GM20000 (cell line): ENCODE measurements around the gene PRICKLE4.

Source experiments
- DNase-seq: peaks from one replicate; pipeline ENCODE4 v3.0.0; 2012; ENCODE audit warnings: low spot score
- CTCF ChIP-seq: IDR thresholded peaks from 2 replicates; pipeline ENCODE4 v1.5.1; 2012; ENCODE audit warnings: mild to moderate bottlenecking, control low read depth; ENCODE audit errors: extremely low read depth, missing control alignments

The PRICKLE4 gene

DNA sequence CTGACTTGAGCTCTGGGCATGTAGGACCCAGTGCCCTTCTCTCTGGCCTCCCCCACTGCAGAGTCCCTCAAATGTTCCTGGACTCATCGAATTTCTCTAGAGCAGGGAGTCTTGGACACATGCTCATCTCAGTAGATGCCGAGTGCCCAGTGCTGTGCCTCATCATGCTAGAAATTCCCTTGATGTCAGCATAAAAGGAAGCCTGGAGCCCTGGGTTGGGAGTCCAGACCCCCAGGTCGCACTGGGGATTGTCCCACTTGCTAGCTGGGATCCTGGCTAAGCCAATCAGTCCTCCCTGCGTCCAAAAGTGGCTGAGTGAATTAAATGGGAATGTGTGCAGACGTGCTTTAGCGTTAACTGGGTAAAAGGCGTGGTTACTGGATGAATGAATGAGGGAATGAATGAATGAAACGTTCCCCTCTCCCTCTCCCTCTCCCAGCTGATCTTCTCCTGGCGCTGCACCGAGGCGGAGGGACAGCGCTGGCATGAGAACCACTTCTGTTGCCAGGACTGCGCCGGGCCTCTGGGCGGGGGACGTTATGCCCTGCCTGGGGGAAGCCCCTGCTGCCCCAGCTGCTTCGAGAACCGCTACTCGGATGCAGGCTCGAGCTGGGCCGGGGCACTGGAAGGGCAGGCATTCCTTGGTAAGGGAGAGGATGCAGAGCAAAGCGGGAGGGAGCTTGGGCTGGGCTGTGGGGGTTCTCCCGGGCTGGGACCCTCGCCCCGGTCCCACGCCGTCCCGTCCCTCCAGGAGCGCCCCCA is 5.3 kb downstream of the PRICKLE4 start:
- no peak for TF ChIP-seq CTCF
- DNase-seq, result peak; percentile 48

GRCh38 chr6:41786451-41787218 is 6.1 kb downstream of the PRICKLE4 start:
- peak; percentile 72 for TF ChIP-seq CTCF
- peak; percentile 94 for DNase-seq

DNA sequence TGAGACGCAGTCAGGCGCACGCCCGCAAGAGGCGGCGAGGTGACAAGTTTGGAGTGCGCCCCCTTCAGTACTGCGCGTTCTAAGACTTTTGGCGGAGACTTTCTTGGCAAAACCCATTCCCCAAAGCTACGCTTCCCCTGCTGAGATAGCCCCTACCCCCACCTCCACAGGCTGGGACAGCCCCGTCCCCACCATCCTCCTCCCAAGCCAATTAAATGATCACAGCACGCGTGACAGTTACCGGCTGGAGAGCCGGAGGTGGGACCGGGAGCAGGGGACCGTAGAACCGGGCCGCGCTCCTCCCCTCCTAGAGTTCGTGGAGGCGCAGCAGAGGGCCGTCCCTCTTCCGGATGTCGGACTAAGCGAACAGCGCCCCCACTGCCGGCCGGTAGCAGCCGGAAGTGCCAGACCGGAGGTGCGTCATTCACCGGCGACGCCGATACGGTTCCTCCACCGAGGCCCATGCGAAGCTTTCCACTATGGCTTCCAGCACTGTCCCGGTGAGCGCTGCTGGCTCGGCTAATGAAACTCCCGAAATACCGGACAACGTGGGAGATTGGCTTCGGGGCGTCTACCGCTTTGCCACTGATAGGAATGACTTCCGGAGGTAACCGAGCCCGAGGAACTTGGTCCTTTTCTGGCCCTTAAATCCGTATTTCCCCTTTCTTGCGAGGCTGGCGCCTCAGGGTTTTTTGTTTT is 6.8 kb downstream of the PRICKLE4 start, which contains the start of gene TOMM6:
Gene TOMM6, plus strand, starts transcription at position 476 of the 699 bp plus-strand sequence. Its CDS starts 4 bp downstream, at position 480.
- peak; percentile 94 for DNase-seq
- TF ChIP-seq CTCF, result peak; percentile 87

DNA sequence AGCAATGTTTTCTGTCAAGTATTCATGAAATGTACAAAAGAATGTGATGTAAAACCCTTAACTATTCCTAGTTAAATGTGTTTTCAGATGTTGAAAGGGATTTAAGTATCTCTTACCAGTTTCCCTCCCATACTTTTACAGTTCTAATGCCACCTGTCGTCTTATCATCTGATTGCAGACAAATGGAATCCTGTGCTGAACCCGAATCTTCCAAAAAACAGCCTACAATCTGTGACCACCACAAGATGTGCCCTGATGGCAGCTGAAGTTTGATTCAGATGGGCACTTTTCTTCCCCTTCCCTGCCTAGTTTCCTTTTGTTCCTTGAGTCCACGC is 8.8 kb downstream of the PRICKLE4 start:
- no peak for TF ChIP-seq CTCF
- DNase-seq, result no peak

DNA sequence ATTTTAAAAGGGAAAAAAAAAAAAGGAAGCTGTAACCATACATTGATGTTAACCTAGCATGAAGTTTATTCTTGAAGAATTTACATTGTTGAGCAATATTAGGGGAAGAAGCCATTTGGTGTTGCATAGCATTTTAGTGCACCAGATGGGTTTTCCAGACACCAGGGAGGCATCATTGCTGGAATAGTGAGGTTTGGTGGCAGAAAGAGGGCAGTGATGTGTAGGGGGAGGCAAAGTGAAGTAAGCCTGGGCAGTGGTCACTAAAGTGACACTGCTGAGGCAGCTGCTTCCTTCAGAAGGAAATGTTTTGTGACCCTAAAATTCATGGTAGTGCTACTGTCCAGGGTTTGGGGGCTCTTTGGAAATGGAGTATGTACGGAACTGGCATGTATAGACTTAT is 9.5 kb downstream of the PRICKLE4 start:
- DNase-seq, result no peak

GRCh38 chr6:41791305-41791704 is 10.7 kb downstream of the PRICKLE4 start:
- DNase-seq, result no peak
- TF ChIP-seq CTCF, result no peak

More for the DNA sequence above, 9.5 kb downstream of the PRICKLE4 start:
- TF ChIP-seq CTCF, result no peak

- no peak for DNase-seq
- no peak for TF ChIP-seq CTCF
Measured at GRCh38 chr6:41791984-41792383, 11.4 kb downstream of the PRICKLE4 start.
